Loucy (cell line): ENCODE data around the gene NDFIP1.

Experiments used
- H2AFZ ChIP-seq: fragments of 200-600 bp; sonication (generic); 2 replicates; pipeline ENCODE4 v1.6.0; 2016; ENCODE audit warnings: antibody characterized with exemption, mild to moderate bottlenecking, low read length, moderate library complexity
- H3F3A ChIP-seq: fragments of 200-600 bp; 2 replicates; pipeline ENCODE4 v1.6.0; 2016; ENCODE audit warnings: antibody characterized with exemption, low read depth, mild to moderate bottlenecking
- H3K27me3 ChIP-seq: fragments of 200-600 bp; sonication (generic); 2 replicates; pipeline ENCODE4 v1.6.1; 2014; ENCODE audit warnings: low read length, mild to moderate bottlenecking; ENCODE audit not compliant: insufficient read depth, poor library complexity, severe bottlenecking
- H3K36me3 ChIP-seq: fragments of 200-600 bp; sonication (generic); 2 replicates; pipeline ENCODE4 v1.6.1; 2016; ENCODE audit warnings: low read length; ENCODE audit not compliant: insufficient read depth
- H3K4me1 ChIP-seq: fragments of 200-600 bp; sonication (generic); 2 replicates; pipeline ENCODE4 v1.5.1; 2014; ENCODE audit warnings: low read length, mild to moderate bottlenecking; ENCODE audit not compliant: insufficient read depth, poor library complexity, severe bottlenecking
- H3K4me2 ChIP-seq: fragments of 200-600 bp; sonication (generic); 2 replicates; pipeline ENCODE4 v1.6.0; 2014; ENCODE audit warnings: antibody characterized with exemption, low read length, low read depth, mild to moderate bottlenecking; ENCODE audit not compliant: poor library complexity, severe bottlenecking
- H3K4me3 ChIP-seq: fragments of 200-600 bp; sonication (generic); 2 replicates; pipeline ENCODE4 v1.5.1; 2014; ENCODE audit warnings: low read length, mild to moderate bottlenecking, mixed read lengths; ENCODE audit not compliant: poor library complexity, severe bottlenecking
- H3K79me2 ChIP-seq: fragments of 200-600 bp; sonication (generic); 2 replicates; pipeline ENCODE4 v1.6.1; 2014; ENCODE audit warnings: low read length; ENCODE audit not compliant: insufficient read depth
- H3K9ac ChIP-seq: fragments of 200-600 bp; sonication (generic); 2 replicates; pipeline ENCODE4 v1.6.0; 2014; ENCODE audit warnings: mild to moderate bottlenecking, low read depth, low read length, moderate library complexity; ENCODE audit not compliant: poor library complexity, severe bottlenecking
- H3K9me2 ChIP-seq: fragments of 200-600 bp; sonication (generic); replicated peaks from 2 replicates; pipeline ENCODE4 v1.6.1; 2016; ENCODE audit warnings: low read depth, low read length, mixed read lengths
- H3K9me3 ChIP-seq: fragments of 200-600 bp; sonication (generic); 2 replicates; pipeline ENCODE4 v1.6.1; 2014; ENCODE audit warnings: mild to moderate bottlenecking, antibody characterized with exemption, low read length, low read depth; ENCODE audit not compliant: insufficient read depth
- H4K20me1 ChIP-seq: fragments of 200-600 bp; sonication (generic); 2 replicates; pipeline ENCODE4 v1.6.0; 2014; ENCODE audit warnings: antibody characterized with exemption, low read length, mild to moderate bottlenecking; ENCODE audit not compliant: insufficient read depth, poor library complexity, severe bottlenecking
- CTCF ChIP-seq: fragments of 200-600 bp; sonication (generic); conservative IDR thresholded peaks from 2 replicates; pipeline ENCODE4 v1.5.1; 2014; ENCODE audit warnings: mild to moderate bottlenecking, antibody characterized with exemption, low read length
- EZH2phosphoT487 ChIP-seq: fragments of 200-600 bp; IDR thresholded peaks from 2 replicates; pipeline ENCODE4 v1.6.1; 2018; ENCODE audit warnings: antibody characterized with exemption, mild to moderate bottlenecking, moderate library complexity, borderline replicate concordance

Gene NDFIP1

DNA sequence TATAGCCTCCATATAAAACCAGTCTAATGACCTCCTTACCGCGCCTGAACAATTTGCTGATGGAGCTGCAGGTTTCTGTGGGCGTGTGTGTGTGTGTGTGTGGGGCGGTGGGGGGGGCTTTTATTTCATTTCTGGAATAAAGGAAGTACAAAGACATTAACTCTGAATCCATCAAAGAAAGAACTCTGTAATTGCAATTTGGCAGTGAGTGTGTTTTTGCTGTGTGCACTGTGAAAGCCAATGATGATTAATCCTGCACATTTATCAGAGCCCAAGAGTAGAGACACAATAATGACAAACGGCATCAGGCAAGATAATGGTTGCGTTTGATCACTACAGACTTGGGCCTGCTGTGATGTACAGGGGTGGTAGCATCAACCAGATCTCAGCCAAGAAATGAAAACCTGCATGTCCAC lies 29.3 kb upstream of the NDFIP1 start:
- no peak for TF ChIP-seq CTCF
- no peak for TF ChIP-seq EZH2phosphoT487
- H3K4me3 ChIP-seq: no peak overlapping the region
- H4K20me1 ChIP-seq: no peaks in the 10 kb centered on the region
- no peaks in the 10 kb centered on the region for H3K4me1 ChIP-seq
- no peaks in the 10 kb centered on the region for H3K9me2 ChIP-seq
- H3K9ac ChIP-seq: no peak overlapping the region
- H3K36me3 ChIP-seq: no peaks in the 10 kb centered on the region
- no peak overlapping the region for H2AFZ ChIP-seq
- H3K27me3 ChIP-seq: no peaks in the 10 kb centered on the region
- no peaks in the 10 kb centered on the region for H3K79me2 ChIP-seq
- H3F3A ChIP-seq: no peaks in the 10 kb centered on the region
- no peaks in the 10 kb centered on the region for H3K9me3 ChIP-seq
- no peak overlapping the region for H3K4me2 ChIP-seq

GRCh38 chr5:142080248-142080647 lies 28.3 kb upstream of the NDFIP1 start:
- H3K4me3 ChIP-seq: no peak overlapping the region
- H3K27me3 ChIP-seq: no peaks in the 10 kb centered on the region
- H3K9ac ChIP-seq: no peak overlapping the region
- H3K9me3 ChIP-seq: no peaks in the 10 kb centered on the region
- no peak overlapping the region for H3K4me2 ChIP-seq
- H3K9me2 ChIP-seq: no peaks in the 10 kb centered on the region
- no peaks in the 10 kb centered on the region for H4K20me1 ChIP-seq
- H3F3A ChIP-seq: no peaks in the 10 kb centered on the region
- H3K4me1 ChIP-seq: no peaks in the 10 kb centered on the region
- no peak overlapping the region for H2AFZ ChIP-seq
- H3K36me3 ChIP-seq: no peaks in the 10 kb centered on the region
- H3K79me2 ChIP-seq: no peaks in the 10 kb centered on the region
- TF ChIP-seq EZH2phosphoT487 (no peak), CTCF (no peak)

DNA sequence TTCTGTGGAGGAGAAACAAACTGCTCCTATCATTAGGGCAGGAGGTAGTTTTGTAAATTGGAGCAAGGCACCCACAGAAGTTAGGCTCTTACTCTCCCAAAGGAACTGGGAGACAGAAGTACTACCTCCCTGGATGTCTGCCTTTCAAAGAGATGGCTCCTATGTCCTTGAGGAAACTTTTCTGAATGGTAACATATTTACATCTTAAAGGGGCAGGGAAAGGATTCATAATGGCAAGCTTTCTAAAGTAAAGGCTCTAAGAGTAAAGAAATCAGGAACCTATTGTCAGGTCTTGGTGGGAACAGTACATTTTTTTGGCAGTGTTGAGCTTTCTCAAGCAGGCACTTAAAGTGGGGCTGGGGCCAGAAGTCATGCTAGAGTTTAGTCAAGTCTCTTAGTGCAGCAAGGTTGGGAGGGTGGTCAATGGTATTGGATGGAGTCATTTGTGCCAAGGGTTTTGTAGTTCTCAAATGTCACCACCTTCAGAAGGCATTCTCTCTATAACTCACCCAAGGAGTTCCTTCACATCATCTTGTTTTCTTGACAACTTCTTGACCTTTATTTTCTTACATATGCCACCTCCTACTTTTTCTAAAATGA lies 26.3 kb upstream of the NDFIP1 start:
- Histone ChIP-seq H3K79me2 (no peaks in the 10 kb centered on the region), H3F3A (no peaks in the 10 kb centered on the region), H3K4me1 (no peaks in the 10 kb centered on the region), H3K27me3 (no peaks in the 10 kb centered on the region), H3K9me3 (no peaks in the 10 kb centered on the region), H3K36me3 (no peaks in the 10 kb centered on the region), H3K4me3 (no peak overlapping the region), H3K9me2 (no peaks in the 10 kb centered on the region), H2AFZ (no peak overlapping the region), H4K20me1 (no peaks in the 10 kb centered on the region), H3K4me2 (no peak overlapping the region), H3K9ac (no peak overlapping the region)
- no peak for TF ChIP-seq CTCF
- no peak for TF ChIP-seq EZH2phosphoT487
